Kidney epithelial cell (primary cell): ENCODE results near the gene HS3ST6. TPM values are rescaled to one million over a fixed set of nuclear protein-coding genes. Genes with fewer than 3 reads are reported as not detected.
"Not testable (repeated sequence)": the region's sequence is repeated elsewhere in the genome, so short reads cannot be mapped to it uniquely, and the experiment has no call there.

ENCODE experiments used
- DNase-seq: peaks from one replicate; pipeline ENCODE4 v3.0.0-alpha.2; 2010; ENCODE audit warnings: low read depth
- H3K27me3 ChIP-seq: 2 replicates; pipeline ENCODE4 v1.6.0; 2011; ENCODE audit warnings: low read length; ENCODE audit not compliant: control insufficient read depth, insufficient read depth
- H3K36me3 ChIP-seq: 2 replicates; pipeline ENCODE4 v1.5.1; 2011; ENCODE audit warnings: low read length; ENCODE audit not compliant: control insufficient read depth, insufficient read depth
- H3K4me3 ChIP-seq: 2 replicates; pipeline ENCODE4 v1.5.1; 2011; ENCODE audit warnings: low read depth, mild to moderate bottlenecking, control low read depth, low read length
- CTCF ChIP-seq: IDR thresholded peaks from 2 replicates; pipeline ENCODE4 v1.5.1; 2011; ENCODE audit warnings: mild to moderate bottlenecking, moderate library complexity, low read length, control low read depth, inconsistent platforms; ENCODE audit not compliant: insufficient read depth, poor library complexity, severe bottlenecking
- total RNA-seq: library from RNA; depleted of rRNA; stranded (reverse); fragments of >200 nt; gene quantifications from 2 replicates; pipeline ENCODE4 v1.2.3, GENCODE V29; 2015

Gene HS3ST6
- total RNA-seq, 1 donor from 2014 or later = 0.92 TPM

GRCh38 chr16:1961651-1962067 is 43.4 kb upstream of the HS3ST6 start:
- H3K27me3 ChIP-seq = no peaks in the 10 kb centered on the region
- DNase-seq = no peak
- no peak for TF ChIP-seq CTCF
- no peak overlapping the region for H3K4me3 ChIP-seq
- peaks cover 2% of the 10 kb centered on the region for H3K36me3 ChIP-seq

DNA sequence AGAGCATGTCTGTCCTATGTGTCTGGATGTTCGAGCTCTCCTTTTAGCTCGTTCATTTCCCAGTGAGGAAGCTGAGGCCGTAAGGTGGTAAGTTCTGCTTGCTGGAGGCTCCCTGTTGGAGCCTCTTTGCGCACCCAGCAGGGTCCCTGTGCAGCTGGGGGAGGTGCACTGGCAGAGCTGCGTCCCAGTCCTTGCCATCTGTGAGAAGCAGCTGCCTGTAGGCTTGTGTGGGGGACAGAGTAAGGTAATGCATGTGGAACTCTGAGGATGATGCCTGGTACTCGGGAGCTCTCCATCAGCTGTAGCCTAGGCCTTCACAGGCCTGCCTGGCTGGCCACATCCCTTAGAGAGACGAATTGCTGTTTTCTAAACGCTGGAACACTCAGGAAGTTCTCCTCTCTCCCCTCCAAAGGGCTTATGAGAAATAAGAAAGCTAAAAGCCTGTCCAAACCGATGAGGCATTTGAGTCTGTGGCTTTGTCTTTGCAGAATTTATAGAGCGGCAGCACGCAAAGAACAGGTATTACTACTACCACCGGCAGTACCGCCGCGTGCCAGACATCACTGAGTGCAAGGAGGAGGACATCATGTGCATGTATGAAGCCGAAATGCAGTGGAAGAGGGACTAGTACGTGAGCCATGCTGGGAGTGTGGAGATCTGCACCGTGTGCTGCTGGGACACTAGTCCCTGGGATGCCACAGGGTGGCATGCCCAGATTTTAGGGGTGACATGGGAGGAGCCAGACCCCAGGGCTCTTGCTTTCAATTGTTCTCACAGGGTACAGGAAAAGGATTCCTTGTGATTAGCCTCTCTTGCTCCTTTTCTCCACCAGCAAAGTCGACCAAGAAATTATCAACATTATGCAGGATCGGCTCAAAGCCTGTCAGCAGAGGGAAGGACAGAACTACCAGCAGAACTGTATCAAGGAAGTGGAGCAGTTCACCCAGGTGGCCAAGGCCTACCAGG is 42.7 kb upstream of the HS3ST6 start:
- Histone ChIP-seq H3K27me3 (no peaks in the 10 kb centered on the region), H3K4me3 (no peak overlapping the region), H3K36me3 (peaks cover 2% of the 10 kb centered on the region)
- TF ChIP-seq CTCF = no peak
- no peak for DNase-seq

GRCh38 chr16:1959269-1960039 is 41.2 kb upstream of the HS3ST6 start, which contains the start of gene NDUFB10:
NDUFB10 (plus strand) TSS chr16:1959538; CDS start chr16:1959625, 87 bp downstream.
- DNase-seq = no peak
- H3K4me3 ChIP-seq = peak within 1 kb of the TSS; percentile 95
- peaks cover 2% of the 10 kb centered on the region for H3K36me3 ChIP-seq
- H3K27me3 ChIP-seq = no peaks in the 10 kb centered on the region
- peak; percentile 31 for TF ChIP-seq CTCF

- no peak overlapping the region for H3K4me3 ChIP-seq
- no peaks in the 10 kb centered on the region for H3K27me3 ChIP-seq
- no peak for TF ChIP-seq CTCF
- peaks cover under 1% of the 10 kb centered on the region for H3K36me3 ChIP-seq
- no peak for DNase-seq
Measured at GRCh38 chr16:1958715-1959268, 40.6 kb upstream of the HS3ST6 start.

GRCh38 chr16:1958143-1958491 is 39.9 kb upstream of the HS3ST6 start:
- H3K4me3 ChIP-seq, H3K36me3 ChIP-seq, H3K27me3 ChIP-seq, DNase-seq: not testable (repeated sequence)

DNA sequence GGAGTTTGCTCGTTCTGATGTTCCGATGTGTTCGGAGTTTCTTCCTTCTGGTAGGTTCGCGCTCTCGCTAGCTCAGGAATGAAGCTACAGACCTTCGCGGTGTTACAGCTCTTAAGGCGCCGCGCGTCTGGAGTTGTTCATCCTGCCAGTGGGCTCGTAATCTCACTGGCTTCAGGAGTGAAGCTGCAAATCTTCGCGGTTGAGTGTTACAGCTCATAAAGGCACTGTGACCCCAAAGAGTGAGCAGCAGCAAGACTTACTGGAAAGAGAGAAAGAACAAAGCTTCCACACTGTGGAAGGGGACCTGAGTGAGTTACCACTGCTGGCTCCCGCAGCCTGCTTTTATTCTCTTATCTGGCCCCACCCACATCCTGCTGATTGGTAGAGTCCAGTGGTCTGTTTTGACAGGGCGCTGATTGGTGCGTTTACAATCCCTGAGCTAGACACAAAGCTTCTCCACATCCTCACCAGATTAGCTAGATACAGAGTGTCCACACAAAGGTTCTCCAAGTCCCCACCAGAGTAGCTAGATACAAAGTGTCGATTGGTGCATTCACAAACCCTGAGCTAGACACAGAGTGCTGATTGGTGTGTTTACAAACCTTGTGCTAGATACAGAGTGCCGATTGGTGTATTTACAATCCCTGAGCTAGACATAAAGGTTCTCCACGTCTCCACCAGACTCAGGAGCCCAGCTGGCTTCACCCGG is 39.4 kb upstream of the HS3ST6 start:
- not testable (repeated sequence) for H3K27me3 ChIP-seq, H3K36me3 ChIP-seq, H3K4me3 ChIP-seq, DNase-seq
